ENCODE measurements around the gene MDH1.
"Not testable (repeated sequence)": the region's sequence is repeated elsewhere in the genome, so short reads cannot be mapped to it uniquely, and the experiment has no call there.

MDH1 gene

DNA sequence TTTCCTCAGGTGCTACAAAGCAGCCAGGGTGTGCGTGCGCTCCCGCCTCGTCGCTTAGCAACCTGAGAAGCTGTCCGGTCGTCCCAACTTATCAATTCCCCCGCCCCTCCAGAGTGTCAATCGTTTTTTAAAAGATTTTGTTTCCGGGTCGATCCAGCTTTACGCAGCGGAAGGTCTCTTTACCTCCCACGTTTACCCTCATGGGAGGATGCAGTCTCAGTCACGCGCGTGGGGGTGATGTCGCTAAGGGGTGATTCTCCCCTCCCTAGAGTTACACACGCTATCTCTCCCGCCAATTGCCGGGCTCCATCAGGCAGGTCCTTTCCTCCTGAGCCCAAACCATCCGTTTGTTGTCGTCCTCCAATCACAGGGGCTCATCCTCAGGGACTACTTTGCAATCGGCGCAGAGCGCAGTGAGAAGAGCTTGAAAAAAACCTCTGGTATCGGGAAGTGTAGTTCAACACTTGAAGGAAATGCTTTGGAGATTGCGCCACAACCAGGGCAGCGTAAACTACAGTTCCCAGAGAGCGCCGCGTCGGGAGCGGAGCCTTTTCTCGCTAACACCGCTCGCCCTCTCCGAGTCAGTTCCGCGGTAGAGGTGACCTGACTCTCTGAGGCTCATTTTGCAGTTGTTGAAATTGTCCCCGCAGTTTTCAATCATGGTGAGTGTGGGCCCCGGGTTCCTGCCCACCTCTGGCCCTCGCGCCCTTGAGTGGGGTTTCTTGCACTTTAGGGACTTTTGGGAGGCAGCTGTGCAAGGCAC, at the start of gene MDH1, which contains the start of gene WDPCP:
Gene MDH1, plus strand, starts transcription at position 579 of the 763 bp plus-strand sequence. Its CDS starts 81 bp downstream, at position 660.
Gene WDPCP, minus strand, starts transcription at position 93 of the 763 bp plus-strand sequence. CDS start 206 bp downstream, outside the sequence.
- peak; percentile 97 for DNase-seq

DNA sequence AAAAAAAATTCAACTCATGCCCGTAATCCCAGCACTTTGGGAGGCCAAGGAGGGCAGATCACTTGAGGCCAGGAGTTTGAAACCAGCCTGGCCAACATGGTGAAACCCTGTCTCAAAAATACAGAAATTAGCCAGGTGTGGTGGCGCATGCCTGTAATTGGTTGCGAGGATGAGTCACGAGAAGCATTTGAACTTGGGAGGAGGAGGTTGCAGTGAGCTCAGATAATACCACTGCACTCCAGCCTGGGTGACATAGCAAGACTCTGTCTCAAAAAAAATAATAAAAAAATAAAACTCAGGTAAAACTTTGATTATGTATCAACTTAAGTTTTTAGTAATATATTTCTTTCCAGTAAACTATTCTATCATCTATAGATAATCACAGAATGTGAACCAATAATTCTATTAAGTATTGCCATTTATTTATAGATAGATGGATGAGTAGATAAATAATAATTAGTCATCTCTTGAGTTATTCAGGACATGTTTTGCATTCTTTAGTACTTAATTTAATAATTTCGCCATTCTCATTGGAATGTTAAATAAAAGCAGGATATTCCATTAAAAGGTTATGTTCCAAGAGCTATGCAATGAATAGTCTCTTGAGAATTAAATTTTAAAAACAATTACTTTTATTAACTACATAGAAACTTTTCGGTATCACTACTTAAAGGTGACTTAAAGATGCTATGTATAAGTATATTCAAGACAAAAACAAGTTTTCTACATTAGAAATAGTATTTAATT, 49.2 kb upstream of the MDH1 start:
- DNase-seq: no peak

DNA sequence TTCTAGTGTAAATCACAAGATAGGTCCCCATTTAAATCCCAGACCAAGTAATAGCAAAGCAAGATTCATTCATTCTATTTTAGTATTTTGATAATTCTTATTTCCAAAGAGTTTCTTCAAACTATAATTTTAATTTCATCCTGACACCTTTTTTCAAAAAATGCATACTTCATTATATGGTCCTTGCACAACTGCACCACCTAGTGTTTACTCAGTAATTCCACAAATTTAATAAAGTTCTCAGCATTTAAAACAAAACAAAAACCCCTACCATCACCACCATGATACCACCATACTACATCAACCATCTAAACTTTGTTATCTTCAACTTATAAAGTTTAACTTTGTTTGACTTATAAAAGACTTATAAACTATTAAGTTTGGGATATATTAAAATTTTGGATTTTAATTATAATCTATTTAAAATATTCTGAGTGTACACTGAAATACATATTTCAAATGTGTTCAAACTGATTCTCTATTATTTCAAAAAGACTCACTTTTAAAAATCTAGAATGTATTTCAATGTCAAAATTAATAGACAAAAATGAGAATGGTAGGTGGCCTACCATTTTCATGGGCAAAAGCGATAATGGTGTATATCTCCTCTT, 44.6 kb upstream of the MDH1 start:
- DNase-seq: no peak

DNA sequence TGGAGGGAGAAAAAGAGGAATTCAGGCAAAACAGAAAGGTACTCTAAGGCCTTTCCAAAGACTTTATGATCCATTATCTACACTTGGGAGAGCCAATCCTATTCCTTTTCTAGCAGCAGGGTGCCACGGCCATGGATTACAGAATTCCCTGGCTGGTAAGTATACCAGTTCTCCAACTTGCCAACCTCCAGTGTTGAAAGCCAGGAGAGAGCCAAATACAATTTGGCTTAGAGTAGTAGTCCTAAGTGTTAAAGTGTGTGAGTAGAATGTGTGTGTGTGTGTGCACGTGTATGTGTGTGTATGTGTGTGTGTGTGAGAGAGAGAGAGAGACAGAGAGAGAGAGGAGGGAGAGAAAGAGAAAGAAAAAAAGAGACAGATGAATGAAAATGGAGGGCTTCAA, 43.7 kb upstream of the MDH1 start:
- DNase-seq: no peak

DNA sequence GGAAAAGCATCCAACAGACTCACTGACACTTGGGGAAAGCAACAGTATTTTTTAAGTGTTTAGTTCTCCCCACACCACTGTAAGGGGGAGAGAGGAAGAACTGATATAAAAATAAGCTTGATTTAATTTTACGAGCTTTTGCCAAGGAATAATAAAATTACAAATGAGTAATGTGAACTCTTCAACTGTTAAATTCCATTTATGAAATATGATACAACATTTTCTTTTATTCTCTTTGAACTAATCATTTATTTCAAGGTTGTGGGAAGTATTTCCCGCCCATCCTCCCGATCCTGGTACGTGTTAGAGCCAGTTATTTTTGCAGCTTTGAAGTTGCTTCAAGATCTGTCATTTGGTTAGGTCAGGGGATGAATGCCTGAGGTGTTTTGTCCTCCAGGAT, 35.7 kb upstream of the MDH1 start:
- no peak for DNase-seq

DNA sequence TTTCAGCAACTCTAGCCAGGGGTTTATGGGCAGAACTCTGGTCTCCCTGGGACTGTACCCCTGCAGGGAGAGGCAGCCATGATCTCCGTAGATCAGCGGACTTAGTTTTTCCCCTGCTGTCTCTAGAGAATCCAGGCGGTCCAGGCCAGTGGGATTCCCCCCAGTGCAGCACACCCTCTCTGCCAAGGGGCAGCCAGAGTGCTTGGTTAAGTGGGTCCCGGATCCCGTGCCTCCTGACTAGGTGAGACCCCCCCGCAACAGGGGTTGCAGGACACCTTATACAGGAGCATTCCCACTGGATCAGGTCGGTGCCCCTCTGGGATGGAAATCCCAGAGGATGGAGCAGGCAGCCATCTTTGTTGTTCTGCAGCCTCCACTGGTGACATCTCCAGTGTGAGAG, 33.5 kb upstream of the MDH1 start:
- no peak for DNase-seq

DNA sequence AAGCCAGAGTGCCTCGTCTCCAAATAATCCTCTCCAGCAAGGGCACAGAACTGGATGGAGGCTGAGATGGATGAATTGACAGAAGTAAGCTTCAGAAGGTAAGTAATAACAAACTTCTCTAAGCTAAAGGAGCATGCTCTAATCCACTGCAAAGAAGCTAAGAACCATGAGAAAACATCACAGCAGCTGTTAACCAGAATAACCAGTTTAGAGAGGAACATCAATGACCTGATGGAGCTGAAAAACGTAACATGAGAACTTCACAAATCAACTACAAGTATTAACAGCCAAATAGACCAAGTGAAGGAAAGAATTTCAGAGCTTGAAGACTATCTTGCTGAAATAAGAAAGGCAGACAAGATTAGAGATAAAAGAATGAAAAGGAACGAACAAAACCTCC, 32.8 kb upstream of the MDH1 start:
- no peak for DNase-seq

DNA sequence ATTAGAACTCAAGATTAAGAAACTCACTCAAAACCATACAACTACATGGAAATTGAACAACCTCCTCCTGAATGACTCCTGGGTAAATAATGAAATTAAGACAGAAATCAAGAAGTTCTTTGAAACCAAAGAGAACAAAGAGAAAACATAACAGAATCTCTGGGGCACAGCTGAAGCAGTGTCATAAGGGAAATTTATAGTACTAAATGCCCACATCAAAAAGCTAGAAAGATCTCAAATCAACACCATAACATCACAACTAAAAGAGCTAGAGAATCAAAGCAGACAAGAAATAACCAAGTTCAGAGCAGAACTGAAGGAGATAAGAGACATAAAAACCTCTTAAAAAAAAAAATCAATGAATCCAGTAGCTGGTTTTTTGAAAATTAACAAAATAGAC, 30.9 kb upstream of the MDH1 start:
- not testable (repeated sequence) for DNase-seq

DNA sequence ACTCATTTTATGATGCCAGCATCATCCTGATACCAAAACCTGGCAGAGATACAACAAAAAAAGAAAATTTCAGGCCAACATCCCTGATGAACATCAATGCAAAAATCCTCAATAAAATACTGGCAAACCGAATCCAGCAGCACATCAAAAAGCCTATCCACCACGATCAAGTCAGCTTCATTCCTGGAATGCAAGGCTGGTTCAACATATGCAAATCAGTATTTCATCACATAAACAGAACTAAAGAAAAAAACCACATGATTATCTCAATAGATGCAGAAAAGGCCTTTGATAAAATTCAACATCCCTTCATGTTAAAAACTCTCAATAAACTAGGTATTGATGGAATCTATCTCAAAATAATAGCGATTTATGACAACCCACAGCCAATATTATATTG, 29.8 kb upstream of the MDH1 start:
- DNase-seq: not testable (repeated sequence)

DNA sequence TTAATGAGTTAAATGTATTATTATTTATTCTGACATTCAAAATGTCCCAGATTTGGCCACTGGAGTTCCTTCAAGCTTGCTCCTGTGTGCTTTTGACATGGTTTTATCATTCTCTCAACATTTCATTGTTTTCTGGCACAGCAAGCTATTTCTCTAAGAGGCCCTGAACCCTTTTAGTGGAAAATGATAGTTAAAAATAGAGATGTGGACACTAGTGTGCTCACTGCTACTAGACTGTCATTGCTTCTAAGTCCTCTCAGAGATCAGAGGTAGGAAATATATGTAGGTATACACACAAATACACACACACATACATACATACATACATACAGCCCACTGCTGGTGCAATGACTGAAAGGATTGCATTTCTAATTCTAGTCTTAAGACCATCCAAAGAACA, 26.0 kb upstream of the MDH1 start:
- no peak for DNase-seq

DNA sequence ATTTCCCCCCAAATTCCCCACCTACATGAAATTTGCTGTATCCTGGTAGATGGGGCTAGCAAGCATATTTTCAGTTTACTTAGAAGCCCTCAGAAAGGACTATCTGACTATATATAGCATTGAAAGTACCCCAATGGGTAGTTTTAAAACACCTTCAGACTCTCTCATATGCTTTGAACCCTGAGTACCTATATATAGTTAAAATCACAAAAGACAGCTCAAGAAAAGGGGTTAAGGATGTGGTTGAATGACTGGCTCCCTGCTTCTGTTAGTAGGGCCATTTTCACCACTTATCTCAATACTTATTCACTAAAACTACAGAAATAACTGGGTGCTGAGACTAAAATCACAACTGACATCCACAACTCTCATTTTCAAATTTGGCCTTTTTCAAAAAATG, 19.0 kb upstream of the MDH1 start:
- no peak for DNase-seq

DNA sequence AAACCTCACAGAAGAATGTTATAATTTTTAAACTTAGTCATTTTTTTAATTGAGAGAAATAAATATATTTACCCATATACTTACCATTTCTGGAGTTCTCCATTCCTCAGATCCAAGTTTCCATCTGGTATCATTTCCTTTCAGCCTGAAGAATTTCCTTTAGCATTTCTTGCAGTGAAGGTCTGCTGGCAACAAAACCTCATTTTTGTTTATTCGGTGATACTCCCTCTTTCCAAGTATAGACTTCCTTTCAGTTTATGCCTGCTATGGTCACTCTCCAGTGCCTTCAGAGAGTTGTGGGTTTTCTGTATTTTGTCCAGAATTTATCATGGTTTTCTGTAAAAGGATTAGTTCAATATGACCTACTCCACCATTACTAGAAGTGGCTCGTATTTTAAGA, 17.5 kb upstream of the MDH1 start:
- no peak for DNase-seq

DNA sequence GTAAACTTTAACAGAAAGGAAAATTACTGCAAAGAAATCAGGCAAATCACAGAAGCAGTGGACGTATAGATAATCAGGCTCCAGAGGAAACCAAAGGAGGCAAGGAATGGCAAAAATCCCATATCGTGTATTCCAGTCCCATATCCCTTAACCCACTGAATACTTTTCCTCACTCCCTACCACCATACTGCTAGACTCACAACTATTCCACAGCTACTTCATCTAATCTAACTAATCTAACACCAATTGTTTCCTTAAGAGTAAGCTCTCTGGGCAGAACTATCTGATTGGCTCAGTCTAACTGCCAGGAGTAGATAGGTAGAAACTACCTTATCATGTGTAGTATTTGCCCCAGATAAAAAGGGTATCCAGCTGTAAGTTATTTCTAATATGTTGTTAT, 16.8 kb upstream of the MDH1 start:
- DNase-seq: no peak

DNA sequence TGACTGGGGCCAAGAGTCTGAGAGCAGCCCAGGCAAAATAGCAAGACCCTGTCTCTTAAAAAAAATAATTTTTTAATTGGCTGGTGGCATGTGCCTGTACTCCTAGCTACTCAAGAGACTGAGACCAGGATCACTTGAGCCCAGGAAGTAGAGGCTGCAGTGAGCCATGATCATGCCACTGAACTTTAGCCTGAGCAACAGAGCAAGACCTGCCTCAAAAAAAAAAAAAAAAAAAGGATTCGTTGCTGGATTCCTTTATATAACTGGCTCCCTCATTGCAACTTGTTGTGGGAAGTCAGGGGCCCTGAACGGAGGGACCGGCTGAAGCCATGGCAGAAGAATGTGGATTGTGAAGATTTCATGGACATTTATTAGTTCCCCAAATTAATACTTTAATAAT, 15.7 kb upstream of the MDH1 start:
- DNase-seq: not testable (repeated sequence)

DNA sequence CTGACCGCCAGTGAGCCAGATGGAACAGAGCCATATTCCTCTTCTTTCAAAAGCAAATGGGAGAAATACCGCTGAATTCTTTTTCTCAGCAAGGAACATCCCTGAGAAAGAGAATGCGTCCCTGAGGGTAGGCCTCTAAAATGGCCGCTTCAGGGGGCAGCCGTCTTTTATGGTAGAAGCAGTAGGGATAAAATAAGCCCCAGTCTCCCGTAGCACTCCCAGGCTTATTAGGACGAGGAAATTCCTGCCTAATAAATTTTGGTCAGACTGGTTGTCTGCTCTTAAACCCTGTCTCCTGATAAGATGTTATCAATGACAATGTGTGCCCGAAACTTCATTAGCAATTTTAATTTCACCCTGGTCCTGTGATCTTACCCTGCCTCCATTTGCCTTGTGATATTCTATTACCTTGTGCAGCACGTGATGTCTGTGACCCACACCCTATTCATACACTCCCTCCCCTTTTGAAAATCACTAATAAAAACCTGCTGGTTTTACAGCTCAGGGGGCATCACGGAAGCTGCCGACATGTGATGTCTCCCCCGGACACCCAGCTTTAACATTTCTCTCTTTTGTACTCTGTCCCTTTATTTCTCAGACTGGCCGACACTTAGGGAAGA, 14.9 kb upstream of the MDH1 start:
- not testable (repeated sequence) for DNase-seq

DNA sequence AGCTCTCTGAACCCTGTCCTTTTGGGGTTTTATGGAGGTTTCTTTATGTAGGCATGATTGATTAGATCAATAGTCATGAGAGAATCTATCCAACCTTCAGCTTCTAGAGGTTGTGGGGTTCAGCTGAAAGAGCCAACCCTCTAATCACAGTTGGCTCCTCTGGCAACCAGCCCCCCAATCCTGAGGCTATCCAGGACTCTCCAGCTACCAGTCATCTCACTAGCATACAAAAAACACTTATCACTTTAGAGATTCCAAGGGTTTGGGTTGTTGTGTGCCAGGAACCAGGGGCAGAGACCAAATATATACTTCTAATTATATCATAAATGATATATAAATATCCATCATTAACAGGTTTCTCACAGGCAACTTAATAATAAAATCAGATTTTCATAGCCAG, 12.2 kb upstream of the MDH1 start:
- no peak for DNase-seq

DNA sequence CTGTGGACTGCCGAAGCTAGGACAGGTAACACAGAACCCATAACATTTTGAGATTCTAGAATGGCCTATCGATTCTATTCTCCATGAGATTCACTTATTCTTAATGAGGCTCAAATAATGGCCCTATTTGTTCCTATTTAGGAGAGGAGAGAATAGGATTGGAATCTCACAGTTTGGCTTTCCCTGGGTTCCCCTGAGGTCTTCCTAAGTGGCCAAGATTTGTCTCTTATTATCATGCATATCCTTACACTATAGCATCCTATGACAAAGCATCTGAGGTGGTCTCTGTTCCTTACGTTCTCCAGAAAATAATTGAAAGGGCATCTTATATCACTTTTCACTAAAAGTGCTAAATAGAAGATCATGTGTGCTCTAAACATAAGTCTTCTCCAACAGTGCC, 10.0 kb upstream of the MDH1 start:
- no peak for DNase-seq

DNA sequence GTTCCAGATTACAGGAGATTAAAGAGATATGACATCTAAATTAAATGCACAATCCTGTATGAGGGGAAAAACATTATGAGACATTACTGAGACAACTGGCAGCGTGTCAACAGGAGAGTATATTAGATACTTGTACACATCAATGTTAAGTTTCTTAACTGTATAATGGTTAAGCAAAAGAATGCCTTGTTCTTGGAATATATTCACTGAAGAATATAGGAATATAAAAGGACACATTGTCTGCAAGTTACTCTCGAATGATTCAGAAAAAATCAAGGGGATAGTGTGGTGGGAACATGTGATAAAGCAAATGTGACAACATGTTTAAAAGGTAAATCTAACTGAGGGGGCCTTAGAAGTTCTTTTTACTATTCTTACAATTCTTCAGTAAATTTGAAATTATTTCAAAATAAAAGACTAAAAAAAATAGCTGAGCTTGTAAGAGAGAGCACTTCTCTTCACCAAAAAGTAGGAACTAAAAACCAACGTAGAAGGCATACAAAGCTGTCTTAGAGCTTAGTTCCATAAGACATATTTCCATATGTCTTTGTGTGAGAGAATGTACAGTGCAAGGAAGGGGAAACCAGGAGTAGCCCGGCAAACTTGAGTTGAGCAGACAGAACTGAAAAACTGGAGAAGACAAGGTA, 8.0 kb upstream of the MDH1 start:
- DNase-seq: no peak

DNA sequence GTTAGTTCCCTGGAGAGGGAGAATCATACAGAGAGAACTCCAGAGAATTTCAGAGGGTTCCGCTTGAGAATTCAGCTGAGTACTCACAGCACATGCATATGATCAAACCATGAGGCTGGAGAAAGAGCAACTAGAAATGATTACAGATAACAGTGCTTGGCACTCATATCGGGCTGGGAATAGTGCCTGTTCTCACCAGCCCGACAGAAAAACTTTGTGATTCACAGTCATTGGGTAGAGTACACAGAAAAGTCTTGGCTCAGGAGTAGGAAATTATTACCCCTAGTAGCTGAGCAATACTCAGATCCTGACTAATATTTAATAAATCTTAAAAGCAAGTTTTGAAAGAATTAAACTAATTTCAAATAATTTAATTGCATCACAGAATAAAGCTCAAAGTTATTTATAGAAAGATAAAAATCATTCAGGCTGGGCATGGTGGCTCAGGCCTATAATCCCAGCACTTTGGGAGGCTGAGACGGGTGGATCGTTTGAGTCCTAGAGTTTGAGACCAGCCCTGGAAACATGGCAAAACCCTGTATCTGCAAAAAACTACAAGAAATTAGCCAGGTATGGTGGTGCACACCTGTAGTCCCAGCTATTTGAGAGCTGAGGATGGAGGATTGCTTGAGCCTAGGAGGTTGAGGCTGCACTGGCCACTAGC, 7.3 kb upstream of the MDH1 start:
- no peak for DNase-seq

DNA sequence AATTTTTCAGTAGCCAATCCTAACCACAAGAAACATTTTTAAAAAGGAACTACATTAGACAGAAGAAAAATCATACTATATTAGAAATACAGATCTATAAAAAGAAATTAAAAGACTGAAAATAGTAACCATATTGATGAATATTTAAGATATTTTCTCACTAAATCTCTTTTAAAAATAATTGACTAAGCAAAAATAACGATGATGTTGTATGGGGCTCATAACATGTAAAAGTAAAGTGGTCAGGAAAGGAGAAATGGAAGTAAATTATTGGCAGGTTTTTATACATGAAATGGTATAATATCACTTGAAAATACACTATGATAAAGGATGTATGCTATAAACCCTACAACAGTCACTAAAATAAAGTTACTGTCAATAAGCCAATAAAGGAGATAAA, 5.9 kb upstream of the MDH1 start:
- no peak for DNase-seq

DNA sequence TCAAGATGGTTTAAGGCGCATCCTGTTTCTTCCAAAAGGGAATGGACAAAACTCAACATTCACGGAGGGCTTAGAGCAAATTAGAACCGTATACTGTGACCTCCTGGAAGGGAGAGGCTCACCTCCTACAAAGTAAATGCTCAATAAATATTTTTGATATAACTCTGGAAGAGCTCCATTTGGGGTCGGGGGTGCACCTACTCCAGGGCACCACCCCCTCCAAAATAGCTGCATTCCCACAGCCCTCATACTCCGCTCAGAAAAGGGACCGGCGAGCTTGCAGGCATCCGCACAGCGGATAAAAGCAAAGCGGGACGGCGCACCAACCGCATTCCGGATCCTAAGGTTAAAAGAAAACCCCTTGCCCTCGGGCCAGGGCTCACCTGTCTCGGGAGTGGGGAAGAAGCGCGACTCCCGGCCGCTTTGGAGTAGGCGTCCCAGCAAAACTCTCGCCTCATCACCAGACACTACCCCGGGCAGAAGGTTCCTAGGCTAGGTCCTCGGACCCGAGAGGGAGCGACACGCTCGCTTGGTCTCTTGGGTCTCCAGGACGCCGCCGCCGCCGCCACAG, 864 bp upstream of the MDH1 start:
- no peak for DNase-seq
